ENCODE measurements around the gene KCNK5. TPM values are rescaled to one million over a fixed set of nuclear protein-coding genes. Genes with fewer than 3 reads are reported as not detected.

The KCNK5 gene
- total RNA-seq = 0.37 and 0.39 TPM in 2 replicates

GRCh38 chr6:39228992-39229767 lies at the start of gene KCNK5:
Gene KCNK5, minus strand, starts transcription at chr6:39229475. Its CDS starts 364 bp downstream, at chr6:39229111.

Other genes starting within 250 kb of the KCNK5 start
- not detected in 2 replicates for gene GLP1R, start 180.7 kb downstream of the KCNK5 start, total RNA-seq
- gene SAYSD1, start 114.3 kb downstream of the KCNK5 start, total RNA-seq = 10.9 and 14.0 TPM in 2 replicates
- not detected in 2 replicates for gene KCNK17, start 84.9 kb upstream of the KCNK5 start, total RNA-seq
- not detected in 2 replicates for gene KCNK16, start 93.2 kb upstream of the KCNK5 start, total RNA-seq

All from subcutaneous preadipocyte (primary cell).